B cell (primary cell): Measurements from ENCODE around the gene TNFRSF25. TPM values are rescaled to one million over a fixed set of nuclear protein-coding genes. Genes with fewer than 3 reads are reported as not detected.
"Not testable (repeated sequence)": the region's sequence is repeated elsewhere in the genome, so short reads cannot be mapped to it uniquely, and the experiment has no call there.

Experiments
- ATAC-seq: fragments of 200-7000 bp; cut with Tn5 transposase; one replicate; pipeline ENCODE4 v1.10.0; 2021; ENCODE audit warnings: low read depth, mild to moderate bottlenecking, moderate number of reproducible peaks, moderate library complexity
- CTCF ChIA-PET: fragments of 350-600 bp; sonication (Branson Sonifier 250); formaldehyde crosslinking; loops from one replicate; lab custom pipeline; 2021; ENCODE audit warnings: antibody characterized with exemption, inconsistent platforms; lab: Charles Lee
- POLR2A ChIA-PET: fragments of 350-600 bp; sonication (Branson Sonifier 250); formaldehyde crosslinking; loops from one replicate; lab custom pipeline; 2021; ENCODE audit warnings: antibody characterized with exemption; lab: Charles Lee
- DNase-seq: peaks from one replicate; pipeline ENCODE4 v3.0.0; 2013
- H2AFZ ChIP-seq: 2 replicates; pipeline ENCODE4 v1.6.1; 2012; ENCODE audit warnings: mild to moderate bottlenecking, low read depth, low read length; ENCODE audit not compliant: insufficient read depth, poor library complexity, severe bottlenecking
- H3K27ac ChIP-seq, 2 donors: 1 replicate in 1 of 2; 2 replicates in 1 of 2; pipeline ENCODE4 v1.5.1; 2012 to 2013; ENCODE audit warnings: low read length in 2 of 2, mild to moderate bottlenecking in 2 of 2, moderate library complexity in 1 of 2
- H3K27me3 ChIP-seq, 4 experiments: fragments of 200-600 bp in 1 of 4; sonication (generic) in 1 of 4; replicated peaks in 1 of 4; 1 replicate in 2 of 4; 2 replicates in 2 of 4; pipeline versions ENCODE4 v1.6.1 to v1.7.0; 2013 to 2016; ENCODE audit warnings: low read length in 3 of 4, mild to moderate bottlenecking in 2 of 4, mixed read lengths in 1 of 4, moderate library complexity in 1 of 4; ENCODE audit not compliant: insufficient read depth in 4 of 4, control insufficient read depth in 3 of 4; ENCODE audit errors: control extremely low read depth in 1 of 4
- H3K36me3 ChIP-seq, 2 experiments: replicated peaks in 1 of 2; 1 replicate in 1 of 2; 2 replicates in 1 of 2; pipeline versions ENCODE4 v1.6.1 to v1.7.1; 2013; ENCODE audit warnings: low read length in 1 of 2; ENCODE audit not compliant: insufficient read depth in 2 of 2, control insufficient read depth in 1 of 2; ENCODE audit errors: control extremely low read depth in 1 of 2, extremely low read depth in 1 of 2
- H3K4me1 ChIP-seq, 2 donors: fragments of 200-600 bp in 1 of 2; sonication (generic) in 1 of 2; 1 replicate in 1 of 2; 2 replicates in 1 of 2; pipeline versions ENCODE4 v1.5.1 to v1.6.1; 2013 to 2017; ENCODE audit warnings: low read length in 2 of 2; ENCODE audit not compliant: control insufficient read depth in 2 of 2, insufficient read depth in 2 of 2
- H3K4me2 ChIP-seq: replicated peaks from 2 replicates; pipeline ENCODE3; 2012; ENCODE audit warnings: mild to moderate bottlenecking, low read depth, low read length; ENCODE audit not compliant: poor library complexity, severe bottlenecking
- H3K4me3 ChIP-seq, 5 experiments: fragments of 200-600 bp in 1 of 5; sonication (generic) in 1 of 5; 1 replicate in 3 of 5; 2 replicates in 2 of 5; pipeline versions ENCODE4 v1.5.1 to v1.7.0; 2011 to 2016; ENCODE audit warnings: low read length in 4 of 5, mild to moderate bottlenecking in 4 of 5, low read depth in 2 of 5, control low read depth in 1 of 5, moderate library complexity in 1 of 5; ENCODE audit not compliant: insufficient read depth in 1 of 5; ENCODE audit errors: control extremely low read depth in 1 of 5, extremely low read depth in 1 of 5
- H3K79me2 ChIP-seq: fragments of 200-600 bp; sonication (generic); one replicate; pipeline ENCODE4 v1.6.0; 2016; ENCODE audit warnings: low read length; ENCODE audit not compliant: control insufficient read depth, insufficient read depth
- H3K9ac ChIP-seq: fragments of 200-600 bp; sonication (generic); 2 replicates; pipeline ENCODE4 v1.6.1; 2017; ENCODE audit warnings: mild to moderate bottlenecking, low read length, moderate library complexity
- H3K9me3 ChIP-seq, 3 donors: one replicate each; pipeline versions ENCODE4 v1.6.1 to v1.7.1; 2013; ENCODE audit warnings: low read length in 2 of 3; ENCODE audit not compliant: control insufficient read depth in 2 of 3, insufficient read depth in 1 of 3; ENCODE audit errors: control extremely low read depth in 1 of 3
- H4K20me1 ChIP-seq: 2 replicates; pipeline ENCODE4 v1.6.0; 2012; ENCODE audit warnings: mild to moderate bottlenecking, low read length; ENCODE audit not compliant: insufficient read depth, control insufficient read depth, poor library complexity, severe bottlenecking
- H3K27ac Mint-ChIP-seq: one replicate; pipeline ENCODE4 v1.8.0; 2021; ENCODE audit warnings: mixed read lengths
- H3K27me3 Mint-ChIP-seq: one replicate; pipeline ENCODE4 v1.8.0; 2021; ENCODE audit warnings: mixed read lengths
- H3K4me1 Mint-ChIP-seq: one replicate; pipeline ENCODE4 v1.8.0; 2021; ENCODE audit warnings: mixed read lengths
- H3K4me3 Mint-ChIP-seq: one replicate; pipeline ENCODE4 v1.8.0; 2021; ENCODE audit warnings: mixed read lengths
- H3K9me3 Mint-ChIP-seq: one replicate; pipeline ENCODE4 v1.8.0; 2022; ENCODE audit warnings: mixed read lengths; ENCODE audit not compliant: insufficient read depth
- CTCF ChIP-seq: fragments of 200-600 bp; IDR thresholded peaks from one replicate; pipeline ENCODE4 v1.8.0; 2022; ENCODE audit warnings: antibody characterized with exemption, mild to moderate bottlenecking
- EZH2 ChIP-seq: IDR thresholded peaks from 2 replicates; pipeline ENCODE4 v1.6.1; 2012; ENCODE audit warnings: borderline replicate concordance, low read depth, mild to moderate bottlenecking, moderate library complexity, low read length; ENCODE audit not compliant: insufficient read depth, poor library complexity, severe bottlenecking
- WGBS: methylation state at CpG from one replicate; pipeline ENCODE4 v1.1.5; 2013; ENCODE audit warnings: missing lambda C conversion rate; ENCODE audit not compliant: insufficient coverage; 5-methylcytosine and 5-hydroxymethylcytosine counted together
- intact Hi-C: fragments of 100-400 bp; cut with micrococcal nuclease; formaldehyde crosslinking; loops from one replicate; pipeline ENCODE4 v1.10.0; 2022
- polyA plus RNA-seq: library from polyadenylated mRNA; depleted of rRNA; stranded (reverse); fragments of >200 nt; gene quantifications from 2 replicates; pipeline ENCODE4 v1.2.3, GENCODE V29; 2012
- total RNA-seq, 2 donors: library from RNA; stranded (reverse); fragments of 120-200 nt in 1 of 2; gene quantifications; 1 replicate in 1 of 2; 2 replicates in 1 of 2; pipeline versions ENCODE4 v1.2.3 to v1.2.4, GENCODE V29; 2013 to 2022

The TNFRSF25 gene
- total and polyA plus RNA-seq, 2 donors (not counting 1 experiment from before 2014, with no cell fraction given), result 2.6 to 7.1 TPM

GRCh38 chr1:6434186-6434585, 31.8 kb downstream of the TNFRSF25 start:
- no peaks in the 10 kb centered on the region for H3K79me2 ChIP-seq
- TF ChIP-seq CTCF (no peak), EZH2 (no peak)
- H3K27me3 Mint-ChIP-seq, result peaks cover 27% of the 10 kb centered on the region
- no peak overlapping the region for H3K4me3 ChIP-seq
- ATAC-seq (no peak), DNase-seq (no peak)
- intact Hi-C loops, result no loop called here
- peaks cover 4% of the 10 kb centered on the region for H3K4me1 Mint-ChIP-seq
- H3K27ac ChIP-seq, result no peak overlapping the region
- H3K4me3 Mint-ChIP-seq, result no peak overlapping the region
- no peaks in the 10 kb centered on the region for H4K20me1 ChIP-seq
- H2AFZ ChIP-seq, result no peak overlapping the region
- no peaks in the 10 kb centered on the region for H3K36me3 ChIP-seq
- H3K27me3 ChIP-seq, result peaks cover 0 to 16% (median 3%) of the 10 kb centered on the region in 4 experiments
- no peaks in the 10 kb centered on the region for H3K9me3 ChIP-seq
- no peaks in the 10 kb centered on the region for H3K9me3 Mint-ChIP-seq
- POLR2A ChIA-PET, result no interaction called here
- no peaks in the 10 kb centered on the region for H3K4me1 ChIP-seq
- no peak overlapping the region for H3K4me2 ChIP-seq
- CTCF ChIA-PET, result interaction anchor here (1.1 kb wide), 1 partner anchor 11 kb away, joined by 4 read pairs; no protein-coding TSS in a partner anchor
- no peak overlapping the region for H3K27ac Mint-ChIP-seq
- H3K9ac ChIP-seq, result no peak overlapping the region
- WGBS, result 94% methylated on average over 2 of the region's 5 CpGs

DNA sequence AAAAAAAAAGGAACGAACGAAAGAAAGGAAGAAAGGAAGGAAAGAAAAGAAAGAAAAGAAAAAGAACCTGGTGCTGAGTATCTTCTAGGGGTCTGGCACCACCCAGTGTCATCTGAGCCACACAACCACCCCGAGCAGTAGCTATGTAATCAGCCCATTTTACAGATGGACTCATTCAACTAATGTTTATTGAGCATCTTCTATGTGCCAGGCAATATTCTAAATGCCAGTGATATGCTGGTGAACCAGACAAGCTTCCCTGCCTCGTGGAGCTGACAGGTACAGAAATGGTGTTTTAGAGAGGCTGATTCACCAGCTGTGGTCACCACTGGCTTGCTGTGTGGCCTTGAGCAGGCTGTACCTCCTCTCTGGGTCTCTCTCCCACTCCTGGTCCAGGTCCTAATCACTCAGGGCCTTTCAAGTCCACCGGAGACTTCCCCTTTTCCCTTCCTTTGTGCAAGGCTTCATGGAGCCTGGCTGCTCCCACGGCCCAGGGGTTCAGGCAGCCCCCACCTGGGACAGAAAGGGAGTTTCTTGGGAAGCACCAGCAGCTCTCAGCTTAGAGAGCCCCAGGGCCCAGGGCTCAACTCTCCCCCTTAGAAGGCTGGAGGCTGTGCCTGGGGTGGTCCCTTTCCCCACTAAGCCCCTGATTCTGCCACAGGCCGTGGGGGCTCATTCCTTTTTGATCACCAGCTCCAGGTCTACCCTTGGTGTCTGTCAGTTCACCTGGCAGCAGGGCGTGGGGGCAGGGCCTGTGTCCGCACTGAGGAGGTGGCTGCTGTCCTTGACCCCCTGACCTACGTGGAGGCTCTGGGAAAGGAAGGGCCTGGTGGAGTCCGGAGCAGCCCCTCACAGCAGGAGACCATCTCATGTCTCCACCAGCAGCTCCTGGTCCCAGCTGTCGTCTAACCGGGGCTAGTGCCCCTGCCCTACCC, 34.1 kb downstream of the TNFRSF25 start:
- H3K27ac Mint-ChIP-seq, H3K79me2 ChIP-seq, H3K27ac ChIP-seq, H3K4me2 ChIP-seq, H3K36me3 ChIP-seq, H4K20me1 ChIP-seq, H3K9ac ChIP-seq, H3K9me3 ChIP-seq, H3K9me3 Mint-ChIP-seq, DNase-seq, H2AFZ ChIP-seq, H3K4me1 ChIP-seq, H3K4me3 Mint-ChIP-seq, ATAC-seq, intact Hi-C loops, H3K4me3 ChIP-seq, H3K4me1 Mint-ChIP-seq: not testable (repeated sequence)
- ChIA-PET CTCF (interaction anchor here (0.6 to 1.7 kb wide), 4 partner anchors 8 to 165 kb away, joined by 3 to 7 read pairs (median 5); no protein-coding TSS in a partner anchor), POLR2A (interaction anchor here (0.7 kb wide), 1 partner anchor 15 kb away, joined by 9 read pairs; no protein-coding TSS in a partner anchor)
- H3K27me3 ChIP-seq, result peaks cover 0 to 11% (median 0%) of the 10 kb centered on the region in 4 experiments
- 69% methylated on average over 9 of the region's 13 CpGs for WGBS
- H3K27me3 Mint-ChIP-seq, result peaks cover 28% of the 10 kb centered on the region

GRCh38 chr1:6429660-6430411, 36.1 kb downstream of the TNFRSF25 start:
- peaks cover 32% of the 10 kb centered on the region for H3K27me3 Mint-ChIP-seq
- H3K27me3 ChIP-seq, result peaks cover 0 to 30% (median 7%) of the 10 kb centered on the region in 4 experiments
- H3K79me2 ChIP-seq, H3K4me1 Mint-ChIP-seq, ATAC-seq, H3K36me3 ChIP-seq, H4K20me1 ChIP-seq, H3K4me3 Mint-ChIP-seq, H3K4me2 ChIP-seq, H3K4me3 ChIP-seq, H3K9me3 Mint-ChIP-seq, POLR2A ChIA-PET, intact Hi-C loops, H2AFZ ChIP-seq, H3K9ac ChIP-seq, H3K4me1 ChIP-seq, DNase-seq, H3K27ac Mint-ChIP-seq, H3K9me3 ChIP-seq, H3K27ac ChIP-seq: not testable (repeated sequence)
- CTCF ChIA-PET, result interaction anchor here (0.5 to 1.3 kb wide), 2 partner anchors 9 to 13 kb away, joined by 3 to 5 read pairs; no protein-coding TSS in a partner anchor
- WGBS, result 17% methylated on average over 13 of the region's 19 CpGs
